Amygdala (tissue), 56 donors: ENCODE data around the gene COA1.
"Not testable (repeated sequence)": the region's sequence is repeated elsewhere in the genome, so short reads cannot be mapped to it uniquely, and the experiment has no call there.

Experiments used
- DNase-seq, 56 donors: peaks; one replicate each; lab custom pipeline; 2025; lab: John Stamatoyannopoulos, UW

The COA1 gene

DNA sequence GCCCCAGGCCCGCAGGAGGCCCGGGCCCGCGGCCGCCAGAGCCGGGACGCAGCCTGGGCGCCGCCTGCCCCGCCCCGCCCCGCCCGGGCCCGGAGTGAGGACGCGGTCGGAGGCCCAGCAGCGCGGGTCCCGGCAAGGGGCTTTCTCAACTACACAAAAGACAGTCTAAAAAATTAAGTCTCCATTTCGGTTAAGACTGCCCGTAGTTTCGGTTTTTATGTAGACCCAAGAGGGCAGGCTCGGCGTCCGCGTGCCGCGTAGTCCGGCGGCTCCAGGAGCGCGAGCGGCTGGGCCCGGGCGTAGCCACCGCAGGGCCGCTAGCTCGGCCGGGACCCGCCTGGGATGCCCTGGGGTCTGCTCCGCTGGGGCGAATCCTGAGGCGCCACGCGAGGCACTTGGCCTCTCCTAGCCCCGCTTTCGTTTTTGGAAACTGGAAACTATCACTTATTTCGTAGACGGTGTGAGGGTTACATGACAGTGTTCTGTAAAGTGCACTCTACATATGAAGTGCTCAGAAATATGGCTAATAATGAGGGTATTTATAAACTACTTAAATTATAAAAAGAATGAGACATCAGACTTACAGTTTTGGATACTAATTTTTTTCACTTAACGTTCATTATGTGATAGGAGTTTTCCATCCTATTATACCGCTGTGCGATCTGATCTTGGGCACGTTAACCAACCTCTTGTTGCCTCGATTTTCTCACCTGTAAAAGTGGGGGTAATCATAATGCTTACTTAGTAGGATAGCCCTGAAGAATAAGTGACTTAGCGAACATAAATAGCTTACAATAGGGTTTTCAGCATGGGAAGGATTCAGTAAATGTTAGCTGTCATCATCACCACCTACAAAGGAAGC, 29.7 kb upstream of the COA1 start:
- peak in 23 of 56 donors; percentile 4 to 64 (median 33) for DNase-seq

DNA sequence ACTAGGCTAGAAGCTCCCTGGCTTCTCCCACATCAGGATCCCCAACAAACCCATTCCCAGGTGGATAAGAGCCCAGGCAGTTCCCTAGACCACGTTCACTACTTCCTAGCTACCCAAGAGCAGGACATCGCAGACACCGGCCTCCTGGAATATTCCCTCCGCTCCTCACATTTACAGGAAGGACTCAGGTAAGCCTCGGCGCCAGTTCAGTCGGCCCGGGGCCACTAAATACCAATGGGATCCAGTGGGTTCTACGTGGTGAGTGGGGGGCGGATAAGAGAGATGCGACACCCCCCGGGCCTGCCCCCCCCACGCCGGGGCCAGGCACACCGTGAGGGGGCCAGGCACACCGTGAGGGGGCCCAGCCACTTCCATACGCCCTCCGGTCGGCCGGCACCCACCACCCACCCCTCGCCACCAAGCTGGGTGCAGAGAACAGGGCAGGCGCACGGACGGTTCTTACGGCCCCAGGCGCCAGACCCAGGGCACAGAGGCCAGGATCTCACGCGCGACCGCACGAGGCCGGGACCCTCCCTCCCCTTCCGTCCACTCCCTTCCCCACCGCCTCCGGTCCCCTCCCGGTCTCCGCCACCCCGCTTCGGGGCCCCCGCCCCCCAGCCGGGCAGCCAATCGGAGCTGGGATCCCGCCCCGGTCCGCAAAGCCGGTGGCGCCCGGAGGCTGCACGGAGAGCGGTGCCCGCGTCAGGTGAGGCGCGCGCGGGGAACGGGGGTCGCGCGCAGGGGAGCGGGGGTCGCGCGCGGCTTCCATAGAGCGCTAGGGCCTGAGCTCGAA, 28.9 kb upstream of the COA1 start, which contains the start of gene BLVRA:
Gene BLVRA, plus strand, starts transcription at position 652 of the 793 bp plus-strand sequence. CDS start 12,479 bp downstream, outside the sequence.
- DNase-seq, result peak in 40 of 56 donors; percentile 2 to 64 (median 28)

DNA sequence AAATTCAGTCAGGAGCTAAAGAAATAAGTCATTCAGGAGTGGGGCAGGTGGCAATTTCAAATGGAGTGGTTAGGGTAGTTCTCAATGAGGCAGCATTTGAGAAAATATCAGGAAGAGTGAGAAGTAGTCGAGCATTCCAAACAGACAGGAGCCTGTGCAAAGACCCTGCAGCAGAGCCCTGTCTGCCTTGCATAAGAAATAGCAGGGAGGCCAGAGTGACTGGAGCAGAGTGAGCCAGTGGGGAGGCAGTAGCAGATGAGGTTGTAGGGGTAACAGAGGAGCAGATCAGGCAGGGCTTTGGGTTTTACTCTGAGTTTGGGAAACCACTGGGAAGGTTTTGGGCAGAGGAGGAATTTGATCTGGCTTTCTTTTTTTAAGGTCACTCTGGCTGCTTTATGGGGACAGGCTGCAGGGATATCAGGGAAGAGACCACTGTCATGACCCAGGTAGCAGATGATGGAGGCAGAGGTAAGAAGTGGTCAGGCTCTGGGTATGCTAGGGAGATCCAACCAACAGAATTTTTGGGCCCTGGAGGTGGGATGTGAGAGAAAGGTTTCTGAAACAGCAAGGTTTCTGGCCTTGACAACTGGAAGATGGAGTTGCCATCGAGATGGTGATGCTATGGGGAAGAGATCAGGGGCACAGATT, 27.9 kb upstream of the COA1 start:
- no peak for DNase-seq

- peak in 2 of 56 donors; percentile 7 for DNase-seq
Observed at GRCh38 chr7:43756368-43757072, 27.2 kb upstream of the COA1 start.

DNA sequence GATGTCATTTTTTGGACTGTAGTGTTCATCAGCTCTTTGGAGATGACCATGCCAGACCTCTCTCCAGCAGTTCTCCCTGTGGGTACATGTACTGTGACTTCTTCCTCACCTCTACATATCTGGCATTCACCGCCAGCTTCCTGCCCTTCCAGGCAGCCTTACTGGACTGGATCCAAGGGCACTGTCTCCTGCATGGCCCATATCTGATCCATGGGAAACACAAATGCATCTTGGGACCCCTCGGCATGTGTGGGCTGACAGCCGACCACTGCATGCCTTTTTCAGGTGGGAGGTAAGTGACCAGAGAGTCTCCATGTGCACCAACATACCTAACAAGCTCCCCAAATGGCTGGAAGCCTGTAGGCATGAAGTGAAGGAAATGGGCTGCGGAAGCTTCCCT, 25.3 kb upstream of the COA1 start:
- DNase-seq, result no peak

GRCh38 chr7:43753843-43754242, 24.5 kb upstream of the COA1 start:
- no peak for DNase-seq

GRCh38 chr7:43753271-43753810, 24.0 kb upstream of the COA1 start:
- no peak for DNase-seq

DNA sequence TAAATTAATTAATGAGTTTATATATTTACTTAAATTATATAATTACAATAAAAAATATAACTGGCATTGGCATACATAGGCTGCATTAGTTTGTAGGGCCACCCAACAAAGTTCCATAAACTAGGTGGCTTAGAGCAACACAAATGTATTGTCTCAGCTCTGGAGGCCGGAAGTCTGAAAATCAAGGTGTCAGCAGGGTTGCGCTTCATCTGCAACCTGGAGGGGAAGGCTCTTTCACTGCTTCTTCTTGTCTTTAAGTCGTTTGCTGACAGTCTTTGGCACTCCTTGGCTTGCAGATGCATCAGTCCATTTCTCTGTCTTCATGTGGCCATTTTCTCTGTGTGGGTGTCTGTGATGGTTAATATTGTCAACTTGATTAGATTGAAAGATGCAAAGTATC, 23.1 kb upstream of the COA1 start:
- DNase-seq, result no peak

DNA sequence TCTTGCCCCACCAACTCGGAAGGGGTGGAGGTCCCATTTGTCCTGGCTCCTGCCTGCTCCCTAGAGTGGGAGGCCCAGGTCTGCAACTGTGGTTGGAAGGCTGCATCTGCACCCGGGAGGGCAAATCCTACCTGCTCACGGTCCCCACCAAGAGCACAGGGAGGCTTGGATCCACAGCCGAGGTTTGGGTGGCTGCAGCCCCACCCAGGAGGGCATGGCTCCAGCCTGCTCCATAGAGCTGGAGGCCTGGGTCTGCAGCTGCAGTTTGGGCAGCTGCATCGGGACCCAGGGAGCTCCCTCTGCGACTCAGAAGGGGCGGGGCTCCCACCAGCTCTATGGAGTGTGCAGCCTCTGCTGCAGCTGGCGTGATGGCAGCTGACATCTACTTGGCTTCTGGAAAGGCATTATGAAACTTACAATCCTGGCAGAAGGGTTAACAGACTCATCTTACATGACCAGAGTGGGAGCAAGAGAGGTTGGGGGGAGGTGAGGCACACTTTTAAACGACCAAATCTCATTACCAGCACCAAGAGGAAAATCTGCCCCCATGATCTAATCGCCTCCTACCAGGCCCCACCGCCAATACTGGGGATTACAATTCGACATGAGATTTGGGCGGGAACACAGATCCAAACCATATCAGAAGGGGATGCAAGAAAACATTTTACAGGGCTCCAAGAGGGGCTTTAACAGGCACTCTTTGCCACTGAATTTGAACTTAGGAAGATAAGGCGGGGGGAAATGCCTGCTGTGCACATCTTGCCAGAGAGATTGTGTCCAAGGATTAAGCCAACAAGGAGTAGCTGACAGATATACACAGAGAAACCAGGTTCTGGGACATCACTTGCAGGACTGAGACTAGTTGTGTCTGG, 20.9 kb upstream of the COA1 start:
- no peak for DNase-seq

DNA sequence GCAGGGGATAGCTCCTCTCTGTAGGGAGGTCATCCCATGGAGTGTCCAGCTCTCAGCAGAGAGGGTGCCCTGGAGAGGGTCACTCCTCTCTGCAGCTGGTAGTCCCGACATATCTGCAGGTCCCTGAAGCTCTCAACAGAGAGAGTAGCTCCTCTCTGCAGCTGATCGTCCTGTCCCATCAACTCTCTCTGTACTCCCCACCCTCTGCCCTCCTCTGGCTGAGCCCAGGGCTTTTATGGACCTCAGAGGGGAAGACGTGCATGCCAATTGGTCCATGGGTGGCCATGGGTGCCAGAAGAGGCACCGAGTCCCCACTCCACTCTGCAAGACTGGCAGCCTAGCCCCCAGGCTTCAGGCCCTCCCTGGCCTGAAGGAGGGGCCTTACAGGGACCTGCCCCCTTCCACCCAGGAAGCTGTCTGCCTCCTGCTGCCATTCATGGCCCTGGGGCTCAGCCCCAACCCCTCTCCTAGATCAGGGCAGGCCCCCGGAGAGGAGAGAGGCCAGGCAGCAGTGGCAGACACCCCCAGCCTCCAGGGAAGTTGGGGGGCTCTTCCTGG, 20.1 kb upstream of the COA1 start:
- DNase-seq, result no peak

DNA sequence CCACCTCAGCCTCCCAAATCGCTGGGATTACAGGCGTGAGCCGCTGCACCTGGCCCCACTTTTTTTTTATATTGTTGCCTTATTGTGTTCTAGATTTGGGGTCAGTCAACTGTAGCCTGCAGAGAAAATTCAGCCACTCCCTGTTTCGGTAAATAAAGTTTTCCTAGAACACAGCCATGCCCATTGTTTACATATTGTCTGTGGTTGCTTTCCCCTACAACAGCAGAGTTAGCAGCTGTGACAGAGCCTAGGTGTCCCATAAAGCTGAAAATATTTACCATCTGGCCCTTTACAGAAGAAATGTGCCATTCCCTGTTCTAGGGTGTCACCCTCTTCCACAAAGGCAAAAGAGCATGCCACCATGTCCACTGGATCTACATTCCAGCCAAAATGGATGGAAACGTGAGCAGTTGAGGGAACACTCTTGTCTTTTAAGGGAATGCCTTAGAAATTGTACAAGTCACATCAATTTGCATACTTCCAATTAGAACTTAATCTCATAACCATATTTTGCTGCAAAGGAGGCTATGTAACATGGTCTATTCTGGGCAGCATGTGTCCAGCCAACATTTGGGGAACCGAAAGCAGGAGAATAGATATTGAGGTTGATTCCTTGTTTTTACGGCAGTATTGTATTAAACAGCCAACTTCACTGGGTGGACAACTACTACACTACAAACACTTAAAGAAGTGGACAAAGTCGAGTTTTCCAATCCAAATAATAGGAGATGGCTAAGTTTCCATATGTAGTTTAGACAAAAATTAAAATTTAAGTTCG, 18.2 kb upstream of the COA1 start:
- no peak for DNase-seq

DNA sequence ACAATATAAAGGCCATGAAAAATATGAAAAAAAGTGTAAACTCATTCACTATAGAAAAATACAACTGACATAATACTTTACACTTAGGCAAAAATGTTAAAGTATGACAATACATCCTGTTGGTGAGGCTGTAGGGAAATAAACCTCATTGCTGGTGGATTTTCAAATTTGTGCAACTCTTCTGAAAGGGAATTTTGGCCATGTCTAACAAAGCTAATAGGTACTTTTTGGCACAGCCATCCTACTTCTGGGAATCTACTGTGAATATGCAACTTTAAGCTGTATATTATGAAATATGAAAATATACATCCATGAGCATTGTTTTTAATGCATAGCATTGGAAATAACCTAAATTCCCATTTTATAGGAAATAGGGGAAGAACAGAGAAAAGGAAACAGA, 13.4 kb upstream of the COA1 start:
- DNase-seq, result no peak

DNA sequence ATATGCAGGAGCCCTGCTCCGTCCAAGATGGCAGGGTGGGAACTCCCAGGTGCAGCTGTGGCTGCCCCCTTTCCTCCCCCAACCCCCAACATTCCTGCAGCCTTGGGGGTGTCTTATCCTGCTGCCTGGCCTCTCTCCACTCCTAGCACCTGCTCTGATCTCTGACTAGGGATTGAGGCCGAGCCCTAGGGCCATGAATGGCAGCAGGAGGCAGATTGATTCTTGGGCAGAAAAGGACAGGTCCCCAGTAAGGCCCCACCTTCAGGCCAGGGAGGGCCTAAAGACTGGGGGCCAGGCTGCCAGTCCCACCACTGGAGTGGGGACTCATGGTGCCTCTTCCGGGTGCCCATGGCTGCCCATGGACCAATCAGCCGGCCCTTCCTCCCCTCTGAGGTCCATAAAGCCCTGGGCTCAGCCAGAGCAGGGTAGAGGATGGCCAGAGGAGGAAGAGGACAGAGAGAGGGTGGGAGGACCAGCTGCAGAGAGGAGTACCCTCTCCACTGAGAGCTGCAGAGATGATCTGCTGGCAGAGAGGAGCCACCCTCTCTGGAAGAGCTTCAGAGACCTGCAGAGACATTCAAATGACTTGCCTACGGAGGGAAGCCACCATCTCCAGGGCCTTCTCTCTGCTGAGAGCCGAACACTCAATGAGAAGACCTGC, 8.3 kb upstream of the COA1 start:
- no peak for DNase-seq

DNA sequence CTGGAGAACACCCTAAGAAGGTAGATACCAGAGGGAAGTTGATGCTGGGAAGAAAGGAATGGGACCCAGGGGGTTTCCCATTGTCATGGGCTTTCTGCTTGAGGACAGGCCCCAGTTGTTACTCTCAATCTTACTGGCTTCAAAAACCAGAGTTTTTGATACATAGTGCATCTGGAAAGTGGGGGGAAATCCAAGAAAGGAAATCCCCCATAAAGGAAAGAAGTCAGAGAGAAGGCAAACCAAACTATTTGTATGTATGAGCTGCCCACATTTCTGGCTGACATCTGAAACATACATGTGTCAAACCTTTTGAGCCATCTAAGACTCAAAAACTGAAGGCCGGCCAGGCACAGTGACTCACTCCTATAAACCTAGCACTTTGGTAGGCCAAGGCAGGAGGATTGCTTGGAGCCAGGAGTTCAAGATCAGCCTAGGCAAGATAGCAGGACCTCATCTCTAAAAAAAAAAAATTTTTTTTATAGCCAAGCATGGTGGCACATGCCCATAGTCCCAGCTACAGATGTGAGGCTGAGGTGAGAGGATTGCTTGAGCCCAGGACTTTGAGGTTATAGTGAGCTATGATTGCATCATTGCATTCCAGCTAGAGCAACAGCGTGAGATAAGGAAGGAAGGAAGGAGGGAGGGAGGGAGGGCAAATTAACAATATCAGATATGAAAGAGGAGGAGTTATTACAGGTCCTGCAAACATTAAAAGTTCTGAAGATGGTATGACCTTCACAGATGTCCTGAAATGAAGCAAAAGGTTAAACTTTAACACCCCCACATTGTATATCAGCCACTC, 6.7 kb upstream of the COA1 start:
- DNase-seq, result no peak

- DNase-seq, result no peak
Observed at GRCh38 chr7:43735403-43735801, 6.1 kb upstream of the COA1 start.

GRCh38 chr7:43734575-43735332, 5.4 kb upstream of the COA1 start:
- not testable (repeated sequence) for DNase-seq
